ENCODE measurements around the gene PRR5.

The PRR5 gene

DNA sequence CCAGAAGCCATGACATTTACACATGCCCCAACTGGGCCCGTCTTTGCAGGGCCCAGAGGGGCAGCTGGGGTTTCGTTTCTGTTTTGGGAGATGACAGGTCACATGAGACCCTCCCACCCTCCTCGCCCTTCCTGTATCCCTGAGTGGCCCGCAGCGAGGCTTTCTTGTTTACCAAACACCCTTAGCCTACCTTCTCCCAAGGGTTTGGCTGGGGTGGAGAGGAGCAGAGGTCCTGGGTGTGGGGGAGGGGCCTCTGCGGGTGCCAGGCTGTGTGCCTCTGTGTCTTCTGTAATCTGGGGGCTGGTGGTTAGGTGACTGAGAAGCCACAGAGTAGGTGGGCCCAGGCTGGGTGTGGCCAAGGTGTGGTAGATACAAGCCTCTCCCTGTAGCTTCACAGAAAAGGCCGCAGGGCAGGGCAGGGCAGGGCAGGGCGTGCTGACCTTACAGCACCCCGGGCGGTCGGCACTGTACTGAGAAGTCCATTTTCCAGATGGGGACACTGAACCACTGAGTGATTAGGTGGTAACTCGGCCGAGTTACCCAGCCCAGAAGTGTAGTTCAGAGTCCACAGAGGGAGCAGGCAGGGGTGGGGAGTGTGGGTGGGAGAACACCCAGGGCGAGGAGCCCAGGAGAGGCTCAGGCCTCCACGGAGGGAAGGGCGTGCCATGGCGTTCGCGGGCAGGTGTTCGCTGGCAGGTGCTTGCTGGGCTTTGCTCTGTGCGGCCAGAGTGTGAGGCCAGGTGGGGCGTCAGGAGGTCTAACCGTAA lies 8.7 kb downstream of the PRR5 start:
- no peaks in the 10 kb centered on the region for H3K4me1 ChIP-seq (ENCODE audit: control insufficient read depth, low read depth, low read length)
- no CpG with 5 or more reads among the region's 23 CpGs for WGBS (ENCODE audit: extremely low coverage, insufficient coverage, low lambda C conversion rate)
- H2BK120ac ChIP-seq (ENCODE audit: low read depth, low read length): no peak overlapping the region
- no peak overlapping the region for H3K56ac ChIP-seq (ENCODE audit: low read length)
- no peak overlapping the region for H3K4ac ChIP-seq (ENCODE audit: low read depth, low read length)
- H3K27me3 ChIP-seq (ENCODE audit: insufficient read depth, low read length, poor library complexity): no peaks in the 10 kb centered on the region
- H3K79me2 ChIP-seq (ENCODE audit: control insufficient read depth, insufficient read depth, low read length): no peaks in the 10 kb centered on the region
- H2AK5ac ChIP-seq (ENCODE audit: low read length): no peak overlapping the region
- no peak overlapping the region for H4K8ac ChIP-seq (ENCODE audit: low read depth, low read length)
- no peak overlapping the region for H3K27ac ChIP-seq (ENCODE audit: low read depth, low read length)
- no peak overlapping the region for H2BK15ac ChIP-seq (replicated peaks; ENCODE audit: low read depth)
- no peak for DNase-seq
- no peak overlapping the region for H3K18ac ChIP-seq (ENCODE audit: low read length)
- no peak overlapping the region for H3K9ac ChIP-seq (ENCODE audit: low read length)
- no peaks in the 10 kb centered on the region for H3K79me1 ChIP-seq (ENCODE audit: low read length)
- H3K36me3 ChIP-seq (ENCODE audit: control insufficient read depth, insufficient read depth, low read length): no peaks in the 10 kb centered on the region
- H3K4me3 ChIP-seq (ENCODE audit: low read length): no peak overlapping the region
- no peak overlapping the region for H4K5ac ChIP-seq (ENCODE audit: low read length)
- H3K4me2 ChIP-seq (ENCODE audit: low read length): no peak overlapping the region
- H3K23ac ChIP-seq (ENCODE audit: low read length): no peak overlapping the region
- H2BK5ac ChIP-seq (ENCODE audit: low read length): no peak overlapping the region

DNA sequence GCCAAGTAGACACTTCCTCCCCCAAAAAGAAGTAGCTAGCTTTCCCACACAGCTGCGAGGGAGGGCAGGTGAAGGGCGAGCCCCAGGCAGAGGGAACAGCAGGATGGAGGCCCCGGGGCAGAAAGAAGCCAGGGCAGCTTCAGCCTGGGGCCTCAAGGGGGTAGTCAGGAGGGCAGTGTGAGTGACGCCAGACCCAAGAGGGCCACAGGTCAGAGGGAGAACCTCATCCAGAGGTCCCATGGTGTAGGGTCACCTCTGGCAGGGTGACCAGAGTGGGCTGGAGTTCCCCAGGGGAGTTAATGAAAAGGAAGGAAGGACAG lies 9.2 kb downstream of the PRR5 start:
- Histone ChIP-seq H3K4me2 (ENCODE audit: low read length) (no peak overlapping the region), H3K36me3 (ENCODE audit: control insufficient read depth, insufficient read depth, low read length) (no peaks in the 10 kb centered on the region), H3K27me3 (ENCODE audit: insufficient read depth, low read length, poor library complexity) (no peaks in the 10 kb centered on the region), H2BK5ac (ENCODE audit: low read length) (no peak overlapping the region), H4K5ac (ENCODE audit: low read length) (no peak overlapping the region), H2BK120ac (ENCODE audit: low read depth, low read length) (no peak overlapping the region), H2BK15ac (replicated peaks; ENCODE audit: low read depth) (no peak overlapping the region), H3K9ac (ENCODE audit: low read length) (no peak overlapping the region), H3K4ac (ENCODE audit: low read depth, low read length) (no peak overlapping the region), H4K8ac (ENCODE audit: low read depth, low read length) (no peak overlapping the region), H3K27ac (ENCODE audit: low read depth, low read length) (no peak overlapping the region), H3K56ac (ENCODE audit: low read length) (no peak overlapping the region), H3K79me1 (ENCODE audit: low read length) (no peaks in the 10 kb centered on the region), H3K18ac (ENCODE audit: low read length) (no peak overlapping the region), H3K23ac (ENCODE audit: low read length) (no peak overlapping the region), H3K79me2 (ENCODE audit: control insufficient read depth, insufficient read depth, low read length) (no peaks in the 10 kb centered on the region), H3K4me3 (ENCODE audit: low read length) (no peak overlapping the region), H3K4me1 (ENCODE audit: control insufficient read depth, low read depth, low read length) (no peaks in the 10 kb centered on the region), H2AK5ac (ENCODE audit: low read length) (no peak overlapping the region)
- WGBS (ENCODE audit: extremely low coverage, insufficient coverage, low lambda C conversion rate): no CpG with 5 or more reads among the region's 4 CpGs
- DNase-seq: no peak

DNA sequence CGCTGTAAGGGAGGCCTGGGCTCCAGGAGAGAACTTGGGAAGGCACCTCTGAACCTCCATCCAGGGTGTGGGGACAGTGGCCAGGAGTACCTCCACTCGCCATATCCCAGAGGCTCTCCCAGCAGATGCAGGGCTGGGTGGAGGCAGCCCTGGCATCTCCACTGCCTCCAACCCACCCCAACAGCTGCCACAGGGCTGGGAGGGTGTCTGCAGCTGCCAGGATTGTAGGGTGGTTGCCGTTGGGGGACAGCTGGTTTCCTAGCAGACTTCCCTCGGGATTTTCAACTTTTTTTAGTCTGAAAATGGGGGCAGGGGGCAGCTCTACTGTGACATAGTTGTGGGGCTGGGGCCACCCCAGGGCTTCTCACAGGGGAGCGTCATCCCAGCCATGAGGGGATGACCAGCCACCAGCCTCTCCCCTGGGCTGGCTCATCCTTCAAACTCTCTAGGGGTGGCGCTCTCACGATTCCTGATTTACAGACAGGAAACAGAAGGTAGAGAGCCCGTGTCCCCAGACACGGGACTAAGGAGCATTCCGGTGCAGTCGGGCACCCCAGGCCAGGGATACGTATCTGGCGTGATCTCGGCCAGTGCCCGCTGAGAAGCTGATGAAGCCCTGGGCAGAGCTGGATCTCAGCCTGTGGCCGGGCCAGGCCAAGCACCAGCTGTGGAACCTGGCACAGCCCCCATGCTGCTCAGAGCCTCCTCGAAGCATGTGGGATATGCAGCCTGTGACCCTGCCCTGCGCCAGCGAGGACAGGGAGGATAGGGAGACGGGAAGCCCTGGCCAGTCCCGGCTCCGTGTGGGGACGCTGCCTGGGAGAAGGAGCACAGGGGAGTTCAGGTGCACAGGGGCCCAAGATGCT lies 9.9 kb downstream of the PRR5 start:
- Histone ChIP-seq H3K23ac (ENCODE audit: low read length) (no peak overlapping the region), H3K79me1 (ENCODE audit: low read length) (no peaks in the 10 kb centered on the region), H2BK15ac (replicated peaks; ENCODE audit: low read depth) (no peak overlapping the region), H3K4me3 (ENCODE audit: low read length) (no peak overlapping the region), H3K27ac (ENCODE audit: low read depth, low read length) (no peak overlapping the region), H3K4ac (ENCODE audit: low read depth, low read length) (no peak overlapping the region), H3K9ac (ENCODE audit: low read length) (no peak overlapping the region), H2AK5ac (ENCODE audit: low read length) (no peak overlapping the region), H3K27me3 (ENCODE audit: insufficient read depth, low read length, poor library complexity) (no peaks in the 10 kb centered on the region), H3K56ac (ENCODE audit: low read length) (no peak overlapping the region), H3K18ac (ENCODE audit: low read length) (no peak overlapping the region), H2BK5ac (ENCODE audit: low read length) (no peak overlapping the region), H4K8ac (ENCODE audit: low read depth, low read length) (no peak overlapping the region), H2BK120ac (ENCODE audit: low read depth, low read length) (no peak overlapping the region), H3K79me2 (ENCODE audit: control insufficient read depth, insufficient read depth, low read length) (no peaks in the 10 kb centered on the region), H3K4me2 (ENCODE audit: low read length) (no peak overlapping the region), H4K5ac (ENCODE audit: low read length) (no peak overlapping the region), H3K36me3 (ENCODE audit: control insufficient read depth, insufficient read depth, low read length) (no peaks in the 10 kb centered on the region), H3K4me1 (ENCODE audit: control insufficient read depth, low read depth, low read length) (no peaks in the 10 kb centered on the region)
- no CpG with 5 or more reads among the region's 23 CpGs for WGBS (ENCODE audit: extremely low coverage, insufficient coverage, low lambda C conversion rate)
- no peak for DNase-seq

DNA sequence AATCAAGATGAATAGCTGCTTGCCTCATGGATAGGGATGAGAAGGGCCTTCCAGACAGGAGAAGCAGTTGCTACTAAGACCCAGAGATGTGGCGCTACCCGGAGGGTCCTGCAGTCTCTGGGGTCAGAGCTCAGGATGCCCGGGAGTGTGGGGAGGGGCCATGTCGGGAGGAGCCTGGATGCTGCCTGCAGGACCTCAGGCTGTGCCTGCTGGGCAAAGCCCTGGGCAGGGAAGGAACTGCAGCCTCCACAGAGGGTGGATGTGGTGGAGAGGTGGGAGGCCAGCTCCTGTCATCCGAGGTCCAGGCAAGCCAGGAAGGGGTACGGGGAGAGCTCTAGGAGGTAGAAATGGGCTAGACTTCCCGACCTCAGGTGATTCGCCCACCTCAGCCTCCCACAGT lies 11.0 kb downstream of the PRR5 start:
- H3K4me2 ChIP-seq (ENCODE audit: low read length): no peak overlapping the region
- no peak overlapping the region for H4K8ac ChIP-seq (ENCODE audit: low read depth, low read length)
- H3K9ac ChIP-seq (ENCODE audit: low read length): no peak overlapping the region
- no peak overlapping the region for H3K56ac ChIP-seq (ENCODE audit: low read length)
- no peak overlapping the region for H3K23ac ChIP-seq (ENCODE audit: low read length)
- H2BK120ac ChIP-seq (ENCODE audit: low read depth, low read length): no peak overlapping the region
- no peaks in the 10 kb centered on the region for H3K79me1 ChIP-seq (ENCODE audit: low read length)
- H3K27me3 ChIP-seq (ENCODE audit: insufficient read depth, low read length, poor library complexity): no peaks in the 10 kb centered on the region
- no peak overlapping the region for H2BK5ac ChIP-seq (ENCODE audit: low read length)
- H2AK5ac ChIP-seq (ENCODE audit: low read length): no peak overlapping the region
- no peak overlapping the region for H3K4me3 ChIP-seq (ENCODE audit: low read length)
- no peaks in the 10 kb centered on the region for H3K79me2 ChIP-seq (ENCODE audit: control insufficient read depth, insufficient read depth, low read length)
- no peak overlapping the region for H3K18ac ChIP-seq (ENCODE audit: low read length)
- WGBS (ENCODE audit: extremely low coverage, insufficient coverage, low lambda C conversion rate): no CpG with 5 or more reads among the region's 8 CpGs
- H3K36me3 ChIP-seq (ENCODE audit: control insufficient read depth, insufficient read depth, low read length): no peaks in the 10 kb centered on the region
- H3K4me1 ChIP-seq (ENCODE audit: control insufficient read depth, low read depth, low read length): no peaks in the 10 kb centered on the region
- H3K4ac ChIP-seq (ENCODE audit: low read depth, low read length): no peak overlapping the region
- no peak overlapping the region for H4K5ac ChIP-seq (ENCODE audit: low read length)
- no peak overlapping the region for H3K27ac ChIP-seq (ENCODE audit: low read depth, low read length)
- no peak overlapping the region for H2BK15ac ChIP-seq (replicated peaks; ENCODE audit: low read depth)
- no peak for DNase-seq

DNA sequence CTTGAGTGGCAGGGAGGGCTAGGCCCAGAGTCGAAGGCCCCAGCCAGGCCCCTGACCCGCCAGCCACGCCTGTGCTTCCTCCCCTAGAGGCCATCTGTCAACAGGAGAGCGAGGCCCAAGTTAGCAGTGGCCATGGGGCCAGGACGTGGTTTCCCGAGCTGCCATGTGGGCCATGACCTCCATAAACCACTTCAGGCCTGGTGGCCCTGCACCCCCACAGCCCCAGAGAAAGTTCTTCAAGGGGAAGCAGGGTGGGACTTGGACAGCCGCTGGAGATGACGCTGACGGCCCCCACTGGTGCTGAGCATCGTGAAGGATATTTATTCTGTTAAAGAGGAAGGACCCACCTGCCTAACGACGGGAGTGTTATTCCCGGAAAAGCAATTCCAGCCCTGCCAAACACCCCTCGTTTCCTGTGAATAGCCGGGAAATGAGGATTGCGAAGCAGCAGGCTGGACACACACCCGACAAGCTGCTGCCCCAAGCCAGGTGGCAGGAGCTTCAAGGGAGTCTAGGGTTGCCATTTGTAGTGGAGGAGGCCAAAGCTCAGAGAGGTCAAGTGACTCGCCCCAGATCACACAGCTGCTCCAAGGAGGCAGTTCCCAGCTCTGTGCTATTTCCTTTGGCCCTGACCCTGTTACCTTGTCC lies 12.8 kb downstream of the PRR5 start:
- no CpG with 5 or more reads among the region's 18 CpGs for WGBS (ENCODE audit: extremely low coverage, insufficient coverage, low lambda C conversion rate)
- Histone ChIP-seq H3K4me1 (ENCODE audit: control insufficient read depth, low read depth, low read length) (no peaks in the 10 kb centered on the region), H2BK5ac (ENCODE audit: low read length) (no peak overlapping the region), H4K5ac (ENCODE audit: low read length) (no peak overlapping the region), H2AK5ac (ENCODE audit: low read length) (no peak overlapping the region), H4K8ac (ENCODE audit: low read depth, low read length) (no peak overlapping the region), H3K27me3 (ENCODE audit: insufficient read depth, low read length, poor library complexity) (no peaks in the 10 kb centered on the region), H3K79me2 (ENCODE audit: control insufficient read depth, insufficient read depth, low read length) (no peaks in the 10 kb centered on the region), H2BK120ac (ENCODE audit: low read depth, low read length) (no peak overlapping the region), H3K79me1 (ENCODE audit: low read length) (no peaks in the 10 kb centered on the region), H3K36me3 (ENCODE audit: control insufficient read depth, insufficient read depth, low read length) (no peaks in the 10 kb centered on the region), H2BK15ac (replicated peaks; ENCODE audit: low read depth) (no peak overlapping the region), H3K56ac (ENCODE audit: low read length) (no peak overlapping the region), H3K9ac (ENCODE audit: low read length) (no peak overlapping the region), H3K18ac (ENCODE audit: low read length) (no peak overlapping the region), H3K23ac (ENCODE audit: low read length) (no peak overlapping the region), H3K4ac (ENCODE audit: low read depth, low read length) (no peak overlapping the region), H3K27ac (ENCODE audit: low read depth, low read length) (no peak overlapping the region), H3K4me2 (ENCODE audit: low read length) (no peak overlapping the region), H3K4me3 (ENCODE audit: low read length) (no peak overlapping the region)
- no peak for DNase-seq
